ENCODE data around the gene TPBGL. TPM values are rescaled to one million over a fixed set of nuclear protein-coding genes. Genes with fewer than 3 reads are reported as not detected.

The TPBGL gene
- total and polyA plus RNA-seq, 2 of the 4 experiments (the other 2 are of a cell fraction): not detected

- H2BK15ac ChIP-seq (ENCODE audit: low read depth, low read length): no peak overlapping the region
- peaks cover 2% of the 10 kb centered on the region for H3K4me1 ChIP-seq (ENCODE audit: control insufficient read depth, insufficient read depth, low read length)
- no peak overlapping the region for H4K8ac ChIP-seq (ENCODE audit: low read depth in 2 of 2, low read length in 2 of 2)
- no peak overlapping the region for H2BK20ac ChIP-seq (ENCODE audit: low read depth, low read length)
- H3K23ac ChIP-seq (ENCODE audit: low read depth, low read length): no peak overlapping the region
- POLR2A ChIA-PET (ENCODE audit: unreplicated experiment): interaction anchor here (0.5 kb wide), 1 partner anchor 9 kb away, joined by 4 read pairs; no protein-coding TSS in a partner anchor
- H3K36me3 ChIP-seq (ENCODE audit: control insufficient read depth, insufficient read depth, low read length): peaks cover 28% of the 10 kb centered on the region; the same call in 1 of the 2 replicates
- H4K20me1 ChIP-seq (ENCODE audit: insufficient read depth, low read length): 0 out of 2 replicates have a peak, but pooled peaks cover 3% of the 10 kb centered on the region
- no peak overlapping the region for H3K14ac ChIP-seq (replicated peaks; ENCODE audit: low read depth, low read length)
- no peak overlapping the region for H4K5ac ChIP-seq (ENCODE audit: low read depth, low read length)
- H3K9me3 ChIP-seq (ENCODE audit: control insufficient read depth, insufficient read depth, low read length): no peaks in the 10 kb centered on the region
- H3K56ac ChIP-seq (ENCODE audit: extremely low read depth, insufficient read depth, low read length): no peak overlapping the region
- H3K79me1 ChIP-seq (ENCODE audit: low read depth in 1 of 2, low read length in 2 of 2): no peaks in the 10 kb centered on the region
- no peak overlapping the region for H3K9ac ChIP-seq (ENCODE audit: low read depth, low read length)
- intact Hi-C loops (cut with micrococcal nuclease) (loop anchor here (1.0 to 5.0 kb wide), 3 partner anchors 48 to 252 kb away; no protein-coding TSS in a partner anchor), in situ Hi-C loops (cut with MboI; ENCODE audit: low sequenced_read_pairs) (loop anchor here (25.0 kb wide), 1 partner anchor 257 kb away; the partner anchor contains the start of gene GDPD5), dilution Hi-C loops (cut with HindIII; ENCODE audit: low sequenced_read_pairs, unreplicated experiment) (no loop called here)
- no peak overlapping the region for H3K4me3 ChIP-seq (ENCODE audit: insufficient read depth, low read depth, low read length)
- no peak overlapping the region for H3K18ac ChIP-seq (ENCODE audit: low read depth, low read length)
- no peak for TF ChIP-seq MAZ (IDR thresholded peaks at IDR 0.05; ENCODE audit: borderline replicate concordance, low read depth, low read length)
- peak; percentile 55 for TF ChIP-seq POLR2A (IDR thresholded peaks at IDR 0.05; ENCODE audit: low read depth, low read length)
- TF ChIP-seq CEBPB (IDR thresholded peaks at IDR 0.05; ENCODE audit: low read depth, low read length): 0 out of 2 replicates have a peak, but pooled peaks have one; percentile 4
- peak; percentile 98 for TF ChIP-seq SMC3 (IDR thresholded peaks at IDR 0.05; ENCODE audit: low read depth, low read length)
- TF ChIP-seq RAD21 (IDR thresholded peaks at IDR 0.05; ENCODE audit: low read length): peak; percentile 99
- TF ChIP-seq MXI1 (IDR thresholded peaks at IDR 0.05; ENCODE audit: borderline replicate concordance, low read depth, low read length): no peak
- no peak for TF ChIP-seq CHD1 (IDR thresholded peaks at IDR 0.05; ENCODE audit: low read depth, low read length)
- peak; percentile 93 for TF ChIP-seq CTCF (conservative IDR thresholded peaks at IDR 0.05; ENCODE audit: low read depth, low read length)
- no peak for TF ChIP-seq RCOR1 (IDR thresholded peaks at IDR 0.05; ENCODE audit: insufficient replicate concordance, low read length)
- TF ChIP-seq FOS (IDR thresholded peaks at IDR 0.05; ENCODE audit: low read depth, low read length): no peak
- BruUV-seq (replicated peaks): no TSS peak
- WGBS, 2 experiments (ENCODE audit: extremely low coverage in 2 of 2, insufficient read length in 1 of 2): 0% methylated on average over 3 of the region's 9 CpGs; no CpG with 5 or more reads in 1 of the 2 experiments
- H2BK5ac ChIP-seq (ENCODE audit: low read depth, low read length, poor library complexity, severe bottlenecking): no peak overlapping the region
- peak; percentile 96 for ATAC-seq (ENCODE audit: low read depth)
- H2AFZ ChIP-seq (replicated peaks; ENCODE audit: low read length, poor library complexity): peak overlapping the region; percentile 78
- DNase-seq: peak; percentile 66
- H3K27ac ChIP-seq (ENCODE audit: insufficient read depth, low read length): no peak overlapping the region
- no peak overlapping the region for H3K4ac ChIP-seq (ENCODE audit: low read depth, low read length)
- H4K91ac ChIP-seq (ENCODE audit: insufficient read depth, low read depth, low read length): no peak overlapping the region
- H2AK5ac ChIP-seq (ENCODE audit: low read depth, low read length): no peak overlapping the region
- H2AK9ac ChIP-seq (replicated peaks; ENCODE audit: low read depth, low read length, poor library complexity): peak overlapping the region; percentile 78
- no peak overlapping the region for H2BK120ac ChIP-seq (ENCODE audit: low read depth, low read length)
- H3K9me1 ChIP-seq (ENCODE audit: insufficient read depth, low read length): no peaks in the 10 kb centered on the region
- CTCF ChIA-PET: interaction anchor here (1.1 to 2.1 kb wide), 9 partner anchors 9 to 108 kb away, joined by 3 to 24 read pairs (median 8); no protein-coding TSS in a partner anchor
- no peaks in the 10 kb centered on the region for H3K27me3 ChIP-seq (ENCODE audit: control insufficient read depth, insufficient read depth, low read length)
- H3K4me2 ChIP-seq (ENCODE audit: low read depth, low read length): no peak overlapping the region
Observed at GRCh38 chr11:75280227-75280701, 39.7 kb downstream of the TPBGL start.

All from IMR-90 (cell line).